DMS153 treated with DMSO at 0.1 percent for 48 hours (cell line): ENCODE measurements around the gene APPL2.

Experiments
- DNase-seq: peaks from one replicate; lab custom pipeline; 2025; ENCODE audit not compliant: unreplicated experiment; lab: John Stamatoyannopoulos, UW

APPL2 gene

GRCh38 chr12:105235732-105236476 is at the start of gene APPL2:
Gene APPL2, minus strand, starts transcription at chr12:105236174. Its CDS starts 162 bp downstream, at chr12:105236012.
- DNase-seq, result peak; percentile 75

- no peak for DNase-seq
Observed at GRCh38 chr12:105285378-105285777, 49.4 kb upstream of the APPL2 start.

GRCh38 chr12:105281694-105282049 is 45.7 kb upstream of the APPL2 start:
- no peak for DNase-seq

GRCh38 chr12:105280966-105281693 is 45.2 kb upstream of the APPL2 start:
- no peak for DNase-seq

GRCh38 chr12:105279460-105280056 is 43.6 kb upstream of the APPL2 start:
- DNase-seq, result no peak

GRCh38 chr12:105278043-105278697 is 42.2 kb upstream of the APPL2 start:
- DNase-seq, result no peak

- peak; percentile 89 for DNase-seq
Observed at GRCh38 chr12:105275997-105276733, 40.2 kb upstream of the APPL2 start.

- DNase-seq, result no peak
Observed at GRCh38 chr12:105274571-105274970, 38.6 kb upstream of the APPL2 start.

GRCh38 chr12:105273601-105274000 is 37.6 kb upstream of the APPL2 start:
- no peak for DNase-seq

GRCh38 chr12:105272814-105273416 is 36.9 kb upstream of the APPL2 start:
- DNase-seq, result no peak

- no peak for DNase-seq
Observed at GRCh38 chr12:105272152-105272551, 36.2 kb upstream of the APPL2 start.

- DNase-seq, result no peak
Observed at GRCh38 chr12:105271364-105271763, 35.4 kb upstream of the APPL2 start.

GRCh38 chr12:105270671-105271255 is 34.8 kb upstream of the APPL2 start:
- no peak for DNase-seq

- DNase-seq, result no peak
Observed at GRCh38 chr12:105267711-105268110, 31.7 kb upstream of the APPL2 start.

GRCh38 chr12:105264771-105265170 is 28.8 kb upstream of the APPL2 start:
- no peak for DNase-seq

- no peak for DNase-seq
Observed at GRCh38 chr12:105262461-105263184, 26.6 kb upstream of the APPL2 start.

- DNase-seq, result no peak
Observed at GRCh38 chr12:105261010-105261409, 25.0 kb upstream of the APPL2 start.

GRCh38 chr12:105259226-105259625 is 23.3 kb upstream of the APPL2 start:
- no peak for DNase-seq

GRCh38 chr12:105257321-105257728 is 21.4 kb upstream of the APPL2 start:
- no peak for DNase-seq
